GM23338 (cell line): Measurements from ENCODE around the gene KIF25.

Experiments used
- CREB1 ChIP-seq: fragments of 250-450 bp; sonication (Bioruptor Pico); IDR thresholded peaks from 2 replicates; pipeline ENCODE4 v1.5.0; 2020; ENCODE audit warnings: low read depth, mild to moderate bottlenecking, moderate library complexity
- EZH2 ChIP-seq: fragments of 200-600 bp; sonication (generic); IDR thresholded peaks from one replicate; pipeline ENCODE4 v1.8.0; 2017; ENCODE audit warnings: antibody characterized with exemption, mild to moderate bottlenecking, low read depth; ENCODE audit not compliant: unreplicated experiment
- EZH2phosphoT487 ChIP-seq: fragments of 200-600 bp; sonication (generic); IDR thresholded peaks from one replicate; pipeline ENCODE4 v1.8.1; 2018; ENCODE audit warnings: antibody characterized with exemption; ENCODE audit not compliant: unreplicated experiment
- JUNB ChIP-seq: IDR thresholded peaks from one replicate; pipeline ENCODE4 v1.6.1; 2016; ENCODE audit warnings: antibody characterized with exemption; ENCODE audit not compliant: unreplicated experiment
- POLR2AphosphoS5 ChIP-seq: IDR thresholded peaks from 2 replicates; pipeline ENCODE4 v1.6.1; 2016; ENCODE audit warnings: antibody characterized with exemption, low read depth
- ZNF114 ChIP-seq: fragments of 250-450 bp; sonication (Bioruptor Pico); IDR thresholded peaks from 2 replicates; pipeline ENCODE4 v1.5.0; 2020; ENCODE audit warnings: mild to moderate bottlenecking, moderate library complexity
- TF ChIP-seq, protein P1 (sequence below), 2 experiments: fragments of 200-600 bp in 1 of 2; sonication (generic) in 1 of 2; conservative IDR thresholded peaks; 2 replicates each; pipeline versions ENCODE4 v1.5.1 to v1.6.1; 2016 to 2017; ENCODE audit warnings: antibody characterized with exemption in 2 of 2, low read depth in 2 of 2, mild to moderate bottlenecking in 2 of 2, moderate library complexity in 1 of 2
- TF ChIP-seq, protein P2 (sequence below): IDR thresholded peaks from one replicate; pipeline ENCODE4 v1.6.1; 2018; ENCODE audit warnings: antibody characterized with exemption; ENCODE audit not compliant: unreplicated experiment
- TF ChIP-seq, protein P3 (sequence below): fragments of 250-450 bp; sonication (Bioruptor Pico); IDR thresholded peaks from 2 replicates; pipeline ENCODE4 v1.5.0; 2020; ENCODE audit warnings: mild to moderate bottlenecking, moderate library complexity
- TF ChIP-seq, protein P4 (sequence below): IDR thresholded peaks from 2 replicates; pipeline ENCODE4 v1.6.1; 2016; ENCODE audit warnings: antibody characterized with exemption

DNA sequence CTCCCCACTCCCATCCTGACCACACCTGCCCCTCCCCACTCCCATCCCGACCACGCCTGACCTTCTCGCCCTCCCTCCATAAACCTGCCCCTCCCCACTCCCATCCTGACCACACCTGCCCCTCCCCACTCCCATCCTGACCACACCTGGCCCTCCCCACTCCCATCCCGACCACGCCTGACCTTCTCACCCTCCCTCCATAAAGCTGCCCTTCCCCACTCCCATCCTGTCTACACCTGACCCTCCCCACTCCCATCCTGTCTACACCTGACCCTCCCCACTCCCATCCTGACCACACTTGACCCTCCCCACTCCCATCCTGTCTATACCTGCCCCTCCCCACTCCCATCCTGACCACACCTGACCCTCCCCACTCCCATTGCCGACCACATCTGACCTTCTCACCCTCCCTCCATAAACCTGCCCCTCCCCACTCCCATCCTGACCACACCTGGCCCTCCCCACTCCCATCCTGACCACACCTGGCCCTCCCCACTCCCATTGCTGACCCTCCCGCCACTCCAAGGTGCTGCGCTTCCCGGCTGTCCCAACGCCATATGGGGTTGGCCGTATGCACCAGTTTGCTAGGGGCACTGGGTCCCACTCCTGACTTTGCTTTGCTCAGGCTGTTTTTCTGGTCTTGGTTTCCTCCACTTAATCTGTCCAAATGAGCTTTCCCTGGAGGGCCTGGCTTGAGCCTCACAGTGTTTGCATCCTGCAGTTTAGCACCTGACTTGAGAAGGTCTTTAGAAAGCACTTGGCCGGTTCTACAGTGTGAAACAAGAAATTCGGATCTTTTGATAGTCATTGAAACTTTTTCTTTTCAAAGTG lies 2.9 kb downstream of the KIF25 start:
- TF ChIP-seq, protein P1, sequence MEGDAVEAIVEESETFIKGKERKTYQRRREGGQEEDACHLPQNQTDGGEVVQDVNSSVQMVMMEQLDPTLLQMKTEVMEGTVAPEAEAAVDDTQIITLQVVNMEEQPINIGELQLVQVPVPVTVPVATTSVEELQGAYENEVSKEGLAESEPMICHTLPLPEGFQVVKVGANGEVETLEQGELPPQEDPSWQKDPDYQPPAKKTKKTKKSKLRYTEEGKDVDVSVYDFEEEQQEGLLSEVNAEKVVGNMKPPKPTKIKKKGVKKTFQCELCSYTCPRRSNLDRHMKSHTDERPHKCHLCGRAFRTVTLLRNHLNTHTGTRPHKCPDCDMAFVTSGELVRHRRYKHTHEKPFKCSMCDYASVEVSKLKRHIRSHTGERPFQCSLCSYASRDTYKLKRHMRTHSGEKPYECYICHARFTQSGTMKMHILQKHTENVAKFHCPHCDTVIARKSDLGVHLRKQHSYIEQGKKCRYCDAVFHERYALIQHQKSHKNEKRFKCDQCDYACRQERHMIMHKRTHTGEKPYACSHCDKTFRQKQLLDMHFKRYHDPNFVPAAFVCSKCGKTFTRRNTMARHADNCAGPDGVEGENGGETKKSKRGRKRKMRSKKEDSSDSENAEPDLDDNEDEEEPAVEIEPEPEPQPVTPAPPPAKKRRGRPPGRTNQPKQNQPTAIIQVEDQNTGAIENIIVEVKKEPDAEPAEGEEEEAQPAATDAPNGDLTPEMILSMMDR (conservative IDR thresholded peaks at IDR 0.05; ENCODE audit: low read depth in 2 of 2), result no peak
- TF ChIP-seq EZH2, result no peak
- no peak for TF ChIP-seq EZH2phosphoT487
- TF ChIP-seq, protein P2, sequence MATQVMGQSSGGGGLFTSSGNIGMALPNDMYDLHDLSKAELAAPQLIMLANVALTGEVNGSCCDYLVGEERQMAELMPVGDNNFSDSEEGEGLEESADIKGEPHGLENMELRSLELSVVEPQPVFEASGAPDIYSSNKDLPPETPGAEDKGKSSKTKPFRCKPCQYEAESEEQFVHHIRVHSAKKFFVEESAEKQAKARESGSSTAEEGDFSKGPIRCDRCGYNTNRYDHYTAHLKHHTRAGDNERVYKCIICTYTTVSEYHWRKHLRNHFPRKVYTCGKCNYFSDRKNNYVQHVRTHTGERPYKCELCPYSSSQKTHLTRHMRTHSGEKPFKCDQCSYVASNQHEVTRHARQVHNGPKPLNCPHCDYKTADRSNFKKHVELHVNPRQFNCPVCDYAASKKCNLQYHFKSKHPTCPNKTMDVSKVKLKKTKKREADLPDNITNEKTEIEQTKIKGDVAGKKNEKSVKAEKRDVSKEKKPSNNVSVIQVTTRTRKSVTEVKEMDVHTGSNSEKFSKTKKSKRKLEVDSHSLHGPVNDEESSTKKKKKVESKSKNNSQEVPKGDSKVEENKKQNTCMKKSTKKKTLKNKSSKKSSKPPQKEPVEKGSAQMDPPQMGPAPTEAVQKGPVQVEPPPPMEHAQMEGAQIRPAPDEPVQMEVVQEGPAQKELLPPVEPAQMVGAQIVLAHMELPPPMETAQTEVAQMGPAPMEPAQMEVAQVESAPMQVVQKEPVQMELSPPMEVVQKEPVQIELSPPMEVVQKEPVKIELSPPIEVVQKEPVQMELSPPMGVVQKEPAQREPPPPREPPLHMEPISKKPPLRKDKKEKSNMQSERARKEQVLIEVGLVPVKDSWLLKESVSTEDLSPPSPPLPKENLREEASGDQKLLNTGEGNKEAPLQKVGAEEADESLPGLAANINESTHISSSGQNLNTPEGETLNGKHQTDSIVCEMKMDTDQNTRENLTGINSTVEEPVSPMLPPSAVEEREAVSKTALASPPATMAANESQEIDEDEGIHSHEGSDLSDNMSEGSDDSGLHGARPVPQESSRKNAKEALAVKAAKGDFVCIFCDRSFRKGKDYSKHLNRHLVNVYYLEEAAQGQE, result no peak
- TF ChIP-seq, protein P3, sequence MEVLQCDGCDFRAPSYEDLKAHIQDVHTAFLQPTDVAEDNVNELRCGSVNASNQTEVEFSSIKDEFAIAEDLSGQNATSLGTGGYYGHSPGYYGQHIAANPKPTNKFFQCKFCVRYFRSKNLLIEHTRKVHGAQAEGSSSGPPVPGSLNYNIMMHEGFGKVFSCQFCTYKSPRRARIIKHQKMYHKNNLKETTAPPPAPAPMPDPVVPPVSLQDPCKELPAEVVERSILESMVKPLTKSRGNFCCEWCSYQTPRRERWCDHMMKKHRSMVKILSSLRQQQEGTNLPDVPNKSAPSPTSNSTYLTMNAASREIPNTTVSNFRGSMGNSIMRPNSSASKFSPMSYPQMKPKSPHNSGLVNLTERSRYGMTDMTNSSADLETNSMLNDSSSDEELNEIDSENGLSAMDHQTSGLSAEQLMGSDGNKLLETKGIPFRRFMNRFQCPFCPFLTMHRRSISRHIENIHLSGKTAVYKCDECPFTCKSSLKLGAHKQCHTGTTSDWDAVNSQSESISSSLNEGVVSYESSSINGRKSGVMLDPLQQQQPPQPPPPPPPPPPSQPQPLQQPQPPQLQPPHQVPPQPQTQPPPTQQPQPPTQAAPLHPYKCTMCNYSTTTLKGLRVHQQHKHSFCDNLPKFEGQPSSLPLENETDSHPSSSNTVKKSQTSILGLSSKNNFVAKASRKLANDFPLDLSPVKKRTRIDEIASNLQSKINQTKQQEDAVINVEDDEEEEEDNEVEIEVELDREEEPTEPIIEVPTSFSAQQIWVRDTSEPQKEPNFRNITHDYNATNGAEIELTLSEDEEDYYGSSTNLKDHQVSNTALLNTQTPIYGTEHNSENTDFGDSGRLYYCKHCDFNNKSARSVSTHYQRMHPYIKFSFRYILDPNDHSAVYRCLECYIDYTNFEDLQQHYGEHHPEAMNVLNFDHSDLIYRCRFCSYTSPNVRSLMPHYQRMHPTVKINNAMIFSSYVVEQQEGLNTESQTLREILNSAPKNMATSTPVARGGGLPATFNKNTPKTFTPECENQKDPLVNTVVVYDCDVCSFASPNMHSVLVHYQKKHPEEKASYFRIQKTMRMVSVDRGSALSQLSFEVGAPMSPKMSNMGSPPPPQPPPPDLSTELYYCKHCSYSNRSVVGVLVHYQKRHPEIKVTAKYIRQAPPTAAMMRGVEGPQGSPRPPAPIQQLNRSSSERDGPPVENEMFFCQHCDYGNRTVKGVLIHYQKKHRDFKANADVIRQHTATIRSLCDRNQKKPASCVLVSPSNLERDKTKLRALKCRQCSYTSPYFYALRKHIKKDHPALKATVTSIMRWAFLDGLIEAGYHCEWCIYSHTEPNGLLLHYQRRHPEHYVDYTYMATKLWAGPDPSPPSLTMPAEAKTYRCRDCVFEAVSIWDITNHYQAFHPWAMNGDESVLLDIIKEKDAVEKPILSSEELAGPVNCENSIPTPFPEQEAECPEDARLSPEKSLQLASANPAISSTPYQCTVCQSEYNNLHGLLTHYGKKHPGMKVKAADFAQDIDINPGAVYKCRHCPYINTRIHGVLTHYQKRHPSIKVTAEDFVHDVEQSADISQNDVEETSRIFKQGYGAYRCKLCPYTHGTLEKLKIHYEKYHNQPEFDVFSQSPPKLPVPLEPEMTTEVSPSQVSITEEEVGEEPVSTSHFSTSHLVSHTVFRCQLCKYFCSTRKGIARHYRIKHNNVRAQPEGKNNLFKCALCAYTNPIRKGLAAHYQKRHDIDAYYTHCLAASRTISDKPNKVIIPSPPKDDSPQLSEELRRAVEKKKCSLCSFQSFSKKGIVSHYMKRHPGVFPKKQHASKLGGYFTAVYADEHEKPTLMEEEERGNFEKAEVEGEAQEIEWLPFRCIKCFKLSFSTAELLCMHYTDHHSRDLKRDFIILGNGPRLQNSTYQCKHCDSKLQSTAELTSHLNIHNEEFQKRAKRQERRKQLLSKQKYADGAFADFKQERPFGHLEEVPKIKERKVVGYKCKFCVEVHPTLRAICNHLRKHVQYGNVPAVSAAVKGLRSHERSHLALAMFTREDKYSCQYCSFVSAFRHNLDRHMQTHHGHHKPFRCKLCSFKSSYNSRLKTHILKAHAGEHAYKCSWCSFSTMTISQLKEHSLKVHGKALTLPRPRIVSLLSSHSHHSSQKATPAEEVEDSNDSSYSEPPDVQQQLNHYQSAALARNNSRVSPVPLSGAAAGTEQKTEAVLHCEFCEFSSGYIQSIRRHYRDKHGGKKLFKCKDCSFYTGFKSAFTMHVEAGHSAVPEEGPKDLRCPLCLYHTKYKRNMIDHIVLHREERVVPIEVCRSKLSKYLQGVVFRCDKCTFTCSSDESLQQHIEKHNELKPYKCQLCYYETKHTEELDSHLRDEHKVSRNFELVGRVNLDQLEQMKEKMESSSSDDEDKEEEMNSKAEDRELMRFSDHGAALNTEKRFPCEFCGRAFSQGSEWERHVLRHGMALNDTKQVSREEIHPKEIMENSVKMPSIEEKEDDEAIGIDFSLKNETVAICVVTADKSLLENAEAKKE (CRISPR knock-in tag), result no peak
- TF ChIP-seq, protein P4, sequence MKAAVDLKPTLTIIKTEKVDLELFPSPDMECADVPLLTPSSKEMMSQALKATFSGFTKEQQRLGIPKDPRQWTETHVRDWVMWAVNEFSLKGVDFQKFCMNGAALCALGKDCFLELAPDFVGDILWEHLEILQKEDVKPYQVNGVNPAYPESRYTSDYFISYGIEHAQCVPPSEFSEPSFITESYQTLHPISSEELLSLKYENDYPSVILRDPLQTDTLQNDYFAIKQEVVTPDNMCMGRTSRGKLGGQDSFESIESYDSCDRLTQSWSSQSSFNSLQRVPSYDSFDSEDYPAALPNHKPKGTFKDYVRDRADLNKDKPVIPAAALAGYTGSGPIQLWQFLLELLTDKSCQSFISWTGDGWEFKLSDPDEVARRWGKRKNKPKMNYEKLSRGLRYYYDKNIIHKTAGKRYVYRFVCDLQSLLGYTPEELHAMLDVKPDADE, result no peak
- no peak for TF ChIP-seq CREB1
- TF ChIP-seq ZNF114 (CRISPR knock-in tag), result no peak
- TF ChIP-seq POLR2AphosphoS5, result no peak
- TF ChIP-seq JUNB, result no peak
